GM19395 (cell line): ENCODE results near the gene MED17.

Experiments
- ATAC-seq: cut with Tn5 transposase; IDR thresholded peaks from one replicate; pipeline ENCODE4 v1.9.1; 2021; ENCODE audit warnings: mild to moderate bottlenecking, moderate library complexity; ENCODE audit not compliant: unreplicated experiment

Gene MED17

GRCh38 chr11:93846411-93846810 lies 62.3 kb downstream of the MED17 start:
- ATAC-seq: no peak

- no peak for ATAC-seq
These were observed 65.1 kb downstream of the MED17 start for GRCh38 chr11:93849201-93849600.

- ATAC-seq: no peak
These were observed 65.9 kb downstream of the MED17 start for GRCh38 chr11:93849751-93850593.

GRCh38 chr11:93850594-93851018 lies 66.5 kb downstream of the MED17 start, which contains the start of gene VSTM5:
Gene VSTM5, minus strand, starts transcription at chr11:93850618. Its CDS starts 116 bp downstream, at chr11:93850502.
- ATAC-seq: no peak

DNA sequence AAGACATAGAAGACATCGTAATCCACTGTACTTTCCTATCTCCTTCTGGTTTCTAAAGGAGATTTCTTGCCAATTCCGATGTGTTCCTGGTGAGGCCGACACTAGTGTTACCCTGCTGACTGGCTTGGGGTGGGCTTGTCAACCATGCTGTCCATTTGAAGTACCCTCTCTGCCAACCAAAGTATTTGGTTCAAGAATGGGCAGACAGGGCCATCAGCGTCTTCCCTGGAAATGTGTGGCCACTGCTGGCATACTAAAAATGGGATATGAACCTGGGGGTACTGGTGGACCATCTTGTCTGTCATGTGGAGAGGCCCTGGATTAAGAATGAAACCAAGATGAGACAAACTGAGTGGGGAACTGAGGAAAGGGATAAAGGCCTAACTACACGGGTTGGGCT lies 68.2 kb downstream of the MED17 start:
- no peak for ATAC-seq

GRCh38 chr11:93857413-93858120 lies 73.5 kb downstream of the MED17 start:
- ATAC-seq: no peak

GRCh38 chr11:93858121-93858775 lies 74.2 kb downstream of the MED17 start:
- no peak for ATAC-seq

- ATAC-seq: no peak
These were observed 77.7 kb downstream of the MED17 start for GRCh38 chr11:93861808-93862207.
